ENCODE measurements around the gene NLRP7. TPM values are rescaled to one million over a fixed set of nuclear protein-coding genes. Genes with fewer than 3 reads are reported as not detected.

NLRP7 gene
- total and polyA plus RNA-seq, 2 of the 4 experiments (the other 2 are of a cell fraction) = not detected

DNA sequence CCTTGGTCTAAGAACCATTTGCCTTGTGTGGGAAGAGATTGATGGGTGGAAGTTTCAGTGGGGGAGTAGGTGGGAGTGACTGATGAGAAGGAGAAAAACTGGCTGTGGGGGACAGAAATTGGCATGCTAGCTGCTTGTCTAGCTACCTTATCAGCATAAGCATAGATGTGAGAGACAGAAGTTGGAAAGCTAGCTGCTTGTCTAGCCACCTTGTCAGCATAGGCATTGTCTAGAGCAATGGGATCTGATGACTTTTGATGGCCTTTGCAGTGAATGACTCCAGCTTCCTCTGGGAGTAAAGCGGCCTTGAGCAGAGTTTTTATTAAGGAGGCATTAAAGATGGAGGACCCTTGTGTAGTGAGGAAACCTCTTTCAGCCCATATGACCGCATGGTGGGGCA, 51.3 kb downstream of the NLRP7 start:
- Histone ChIP-seq H2BK5ac (ENCODE audit: low read depth, low read length, poor library complexity, severe bottlenecking) (no peak overlapping the region), H2BK15ac (ENCODE audit: low read depth, low read length) (no peak overlapping the region), H3K79me1 (ENCODE audit: low read depth in 1 of 2, low read length in 2 of 2) (no peaks in the 10 kb centered on the region), H3K4me3 (ENCODE audit: insufficient read depth, low read depth, low read length) (no peak overlapping the region), H2AK5ac (ENCODE audit: low read depth, low read length) (no peak overlapping the region), H3K4me2 (ENCODE audit: low read depth, low read length) (no peak overlapping the region), H3K36me3 (ENCODE audit: control insufficient read depth, insufficient read depth, low read length) (no peaks in the 10 kb centered on the region), H3K56ac (ENCODE audit: extremely low read depth, insufficient read depth, low read length) (no peak overlapping the region), H3K9ac (ENCODE audit: low read depth, low read length) (no peak overlapping the region), H2BK20ac (ENCODE audit: low read depth, low read length) (no peak overlapping the region), H3K4me1 (ENCODE audit: control insufficient read depth, insufficient read depth, low read length) (no peaks in the 10 kb centered on the region), H3K14ac (replicated peaks; ENCODE audit: low read depth, low read length) (no peak overlapping the region), H4K91ac (ENCODE audit: insufficient read depth, low read depth, low read length) (no peak overlapping the region), H3K27ac (ENCODE audit: insufficient read depth, low read length) (no peak overlapping the region), H3K18ac (ENCODE audit: low read depth, low read length) (no peak overlapping the region), H3K27me3 (ENCODE audit: control insufficient read depth, insufficient read depth, low read length) (no peaks in the 10 kb centered on the region), H2AFZ (replicated peaks; ENCODE audit: low read length, poor library complexity) (no peak overlapping the region), H4K8ac (ENCODE audit: low read depth in 2 of 2, low read length in 2 of 2) (no peak overlapping the region), H4K5ac (ENCODE audit: low read depth, low read length) (no peak overlapping the region), H3K4ac (ENCODE audit: low read depth, low read length) (no peak overlapping the region), H4K20me1 (ENCODE audit: insufficient read depth, low read length) (no peaks in the 10 kb centered on the region), H2BK120ac (ENCODE audit: low read depth, low read length) (no peak overlapping the region), H3K9me3 (ENCODE audit: control insufficient read depth, insufficient read depth, low read length) (peaks cover 10% of the 10 kb centered on the region), H3K23ac (ENCODE audit: low read depth, low read length) (no peak overlapping the region), H3K9me1 (ENCODE audit: insufficient read depth, low read length) (no peaks in the 10 kb centered on the region), H2AK9ac (replicated peaks; ENCODE audit: low read depth, low read length, poor library complexity) (no peak overlapping the region)
- dilution Hi-C loops (cut with HindIII; ENCODE audit: low sequenced_read_pairs, unreplicated experiment) (no loop called here), intact Hi-C loops (cut with micrococcal nuclease) (no loop called here), in situ Hi-C loops (cut with MboI; ENCODE audit: low sequenced_read_pairs) (no loop called here)
- CTCF ChIA-PET = no interaction called here
- TF ChIP-seq POLR2A (IDR thresholded peaks at IDR 0.05; ENCODE audit: low read depth, low read length) (no peak), RCOR1 (IDR thresholded peaks at IDR 0.05; ENCODE audit: insufficient replicate concordance, low read length) (no peak), RFX5 (IDR thresholded peaks at IDR 0.05; ENCODE audit: low read depth, low read length) (no peak), NFE2L2 (IDR thresholded peaks at IDR 0.05; ENCODE audit: low read depth, low read length) (no peak), MXI1 (IDR thresholded peaks at IDR 0.05; ENCODE audit: borderline replicate concordance, low read depth, low read length) (no peak), ELK1 (IDR thresholded peaks at IDR 0.05; ENCODE audit: borderline replicate concordance, low read depth, low read length) (no peak), CHD1 (IDR thresholded peaks at IDR 0.05; ENCODE audit: low read depth, low read length) (no peak), BHLHE40 (IDR thresholded peaks at IDR 0.05; ENCODE audit: low read depth, low read length) (no peak), FOS (IDR thresholded peaks at IDR 0.05; ENCODE audit: low read depth, low read length) (no peak)
- TF ChIP-seq, protein P1, sequence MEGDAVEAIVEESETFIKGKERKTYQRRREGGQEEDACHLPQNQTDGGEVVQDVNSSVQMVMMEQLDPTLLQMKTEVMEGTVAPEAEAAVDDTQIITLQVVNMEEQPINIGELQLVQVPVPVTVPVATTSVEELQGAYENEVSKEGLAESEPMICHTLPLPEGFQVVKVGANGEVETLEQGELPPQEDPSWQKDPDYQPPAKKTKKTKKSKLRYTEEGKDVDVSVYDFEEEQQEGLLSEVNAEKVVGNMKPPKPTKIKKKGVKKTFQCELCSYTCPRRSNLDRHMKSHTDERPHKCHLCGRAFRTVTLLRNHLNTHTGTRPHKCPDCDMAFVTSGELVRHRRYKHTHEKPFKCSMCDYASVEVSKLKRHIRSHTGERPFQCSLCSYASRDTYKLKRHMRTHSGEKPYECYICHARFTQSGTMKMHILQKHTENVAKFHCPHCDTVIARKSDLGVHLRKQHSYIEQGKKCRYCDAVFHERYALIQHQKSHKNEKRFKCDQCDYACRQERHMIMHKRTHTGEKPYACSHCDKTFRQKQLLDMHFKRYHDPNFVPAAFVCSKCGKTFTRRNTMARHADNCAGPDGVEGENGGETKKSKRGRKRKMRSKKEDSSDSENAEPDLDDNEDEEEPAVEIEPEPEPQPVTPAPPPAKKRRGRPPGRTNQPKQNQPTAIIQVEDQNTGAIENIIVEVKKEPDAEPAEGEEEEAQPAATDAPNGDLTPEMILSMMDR (conservative IDR thresholded peaks at IDR 0.05; ENCODE audit: low read depth, low read length) = no peak
- POLR2A ChIA-PET (ENCODE audit: unreplicated experiment) = no interaction called here
- BruUV-seq (replicated peaks) = no TSS peak
- ATAC-seq (ENCODE audit: low read depth) = no peak
- WGBS, 2 experiments (ENCODE audit: extremely low coverage in 2 of 2, insufficient read length in 1 of 2) = 60% methylated on average over 1 of the region's 2 CpGs; no CpG with 5 or more reads in 1 of the 2 experiments
- no peak for DNase-seq

All from IMR-90 (cell line).